ENCODE data around the gene STRIT1.

- TF ChIP-seq CTCF (IDR thresholded peaks at IDR 0.05) (no peak), EZH2 (IDR thresholded peaks at IDR 0.05; ENCODE audit: borderline replicate concordance, insufficient read depth, low read depth, low read length, poor library complexity, severe bottlenecking) (no peak)
Observed at GRCh38 chr3:155270063-155270462, 23.4 kb downstream of the STRIT1 start.

All from B cell (primary cell).